Coronary artery (tissue), 2 donors: ENCODE results near the gene GJB1.

Experiments used
- DNase-seq: peaks from one replicate; pipeline ENCODE4 v3.0.0-alpha.2; 2017; ENCODE audit warnings: low spot score
- H3K27ac ChIP-seq, 2 donors: fragments of 200-600 bp; sonication (generic); one replicate each; pipeline ENCODE4 v1.5.1; 2016 to 2019
- H3K4me3 ChIP-seq: fragments of 200-600 bp; sonication (generic); 2 replicates; pipeline ENCODE4 v1.5.1; 2016; ENCODE audit warnings: mild to moderate bottlenecking, moderate library complexity
- CTCF ChIP-seq: fragments of 200-600 bp; sonication (generic); IDR thresholded peaks from one replicate; pipeline ENCODE4 v1.5.1; 2019; ENCODE audit warnings: antibody characterized with exemption

Gene GJB1

GRCh38 chrX:71214604-71215337, 8.3 kb upstream of the GJB1 start:
- no peak for TF ChIP-seq CTCF
- Histone ChIP-seq H3K4me3 (no peak overlapping the region), H3K27ac (no peak overlapping the region)
- DNase-seq, result no peak

- DNase-seq, result no peak
- Histone ChIP-seq H3K4me3 (no peak overlapping the region), H3K27ac (no peak overlapping the region)
- no peak for TF ChIP-seq CTCF
Measured at GRCh38 chrX:71215338-71215912, 7.6 kb upstream of the GJB1 start.

- TF ChIP-seq CTCF, result no peak
- Histone ChIP-seq H3K27ac (no peak overlapping the region), H3K4me3 (no peak overlapping the region)
- DNase-seq, result no peak
Measured at GRCh38 chrX:71216485-71216884, 6.5 kb upstream of the GJB1 start.

- Histone ChIP-seq H3K4me3 (no peak overlapping the region), H3K27ac (no peak overlapping the region)
- DNase-seq, result no peak
- no peak for TF ChIP-seq CTCF
Measured at GRCh38 chrX:71217298-71217697, 5.7 kb upstream of the GJB1 start.

- no peak overlapping the region for H3K4me3 ChIP-seq
- no peak for TF ChIP-seq CTCF
- no peak overlapping the region for H3K27ac ChIP-seq
- no peak for DNase-seq
Measured at GRCh38 chrX:71221145-71221544, 1.9 kb upstream of the GJB1 start.

- Histone ChIP-seq H3K27ac (no peak overlapping the region), H3K4me3 (no peak overlapping the region)
- TF ChIP-seq CTCF, result no peak
- DNase-seq, result no peak
Measured at GRCh38 chrX:71224098-71224708, 1.2 kb downstream of the GJB1 start.

GRCh38 chrX:71225009-71225408, 2.0 kb downstream of the GJB1 start:
- Histone ChIP-seq H3K27ac (no peak overlapping the region), H3K4me3 (no peak overlapping the region)
- TF ChIP-seq CTCF, result no peak
- no peak for DNase-seq
